Right lobe of liver (tissue), 4 donors: ENCODE measurements around the gene TBCB.

ENCODE experiments used
- POLR2A ChIP-seq: fragments of 450-650 bp; IDR thresholded peaks from one replicate; pipeline ENCODE4 v1.6.1; 2017; ENCODE audit warnings: antibody characterized with exemption, mild to moderate bottlenecking
- TF ChIP-seq, protein P1 (sequence below), 4 donors: fragments of 200-600 bp in 3 of 4; fragments of 450-650 bp in 1 of 4; IDR thresholded peaks; one replicate each; pipeline versions ENCODE4 v1.5.1 to v1.8.0; 2016 to 2022; ENCODE audit warnings: antibody characterized with exemption in 4 of 4, mild to moderate bottlenecking in 2 of 4
- donor health status: DM: no; HTN: no; CAD: no.
- donor health status: DM: no; HTN: no; CAD: no.
- donor health status: DM: no; HTN: yes; CAD: no.

GRCh38 chr19:36142046-36142445 is 26.8 kb downstream of the TBCB start:
- TF ChIP-seq, protein P1, sequence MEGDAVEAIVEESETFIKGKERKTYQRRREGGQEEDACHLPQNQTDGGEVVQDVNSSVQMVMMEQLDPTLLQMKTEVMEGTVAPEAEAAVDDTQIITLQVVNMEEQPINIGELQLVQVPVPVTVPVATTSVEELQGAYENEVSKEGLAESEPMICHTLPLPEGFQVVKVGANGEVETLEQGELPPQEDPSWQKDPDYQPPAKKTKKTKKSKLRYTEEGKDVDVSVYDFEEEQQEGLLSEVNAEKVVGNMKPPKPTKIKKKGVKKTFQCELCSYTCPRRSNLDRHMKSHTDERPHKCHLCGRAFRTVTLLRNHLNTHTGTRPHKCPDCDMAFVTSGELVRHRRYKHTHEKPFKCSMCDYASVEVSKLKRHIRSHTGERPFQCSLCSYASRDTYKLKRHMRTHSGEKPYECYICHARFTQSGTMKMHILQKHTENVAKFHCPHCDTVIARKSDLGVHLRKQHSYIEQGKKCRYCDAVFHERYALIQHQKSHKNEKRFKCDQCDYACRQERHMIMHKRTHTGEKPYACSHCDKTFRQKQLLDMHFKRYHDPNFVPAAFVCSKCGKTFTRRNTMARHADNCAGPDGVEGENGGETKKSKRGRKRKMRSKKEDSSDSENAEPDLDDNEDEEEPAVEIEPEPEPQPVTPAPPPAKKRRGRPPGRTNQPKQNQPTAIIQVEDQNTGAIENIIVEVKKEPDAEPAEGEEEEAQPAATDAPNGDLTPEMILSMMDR (IDR thresholded peaks at IDR 0.05) = no peak
- TF ChIP-seq POLR2A = no peak
